Muscle of leg (tissue), 11 donors: ENCODE results near the gene MYO10. TPM values are rescaled to one million over a fixed set of nuclear protein-coding genes. Genes with fewer than 3 reads are reported as not detected.
A peak's percentile ranks its signal among the peaks of the same experiment; 100 is the strongest.

Source experiments
- DNase-seq: peaks from one replicate; pipeline ENCODE4 v3.0.0; 2013
- H3K27ac ChIP-seq: one replicate; pipeline ENCODE4 v1.5.1; 2013; ENCODE audit warnings: mild to moderate bottlenecking, low read length, control low read depth
- H3K27me3 ChIP-seq: one replicate; pipeline ENCODE4 v1.6.1; 2013; ENCODE audit warnings: low read length; ENCODE audit not compliant: control insufficient read depth, insufficient read depth
- H3K36me3 ChIP-seq: one replicate; pipeline ENCODE4 v1.6.1; 2013; ENCODE audit warnings: low read length; ENCODE audit not compliant: control insufficient read depth, insufficient read depth
- H3K4me1 ChIP-seq: one replicate; pipeline ENCODE4 v1.6.1; 2013; ENCODE audit warnings: low read length; ENCODE audit not compliant: control insufficient read depth, insufficient read depth
- H3K4me3 ChIP-seq: one replicate; pipeline ENCODE4 v1.5.1; 2013; ENCODE audit warnings: low read length, control low read depth
- H3K9me3 ChIP-seq: replicated peaks from 2 replicates; pipeline ENCODE4 v1.6.1; 2013; ENCODE audit warnings: low read depth, low read length; ENCODE audit not compliant: control insufficient read depth
- WGBS: methylation state at CpG from one replicate; pipeline ENCODE4 v1.1.5; 2013; ENCODE audit warnings: missing lambda C conversion rate; ENCODE audit not compliant: insufficient coverage; 5-methylcytosine and 5-hydroxymethylcytosine counted together
- polyA plus RNA-seq, 8 donors: library from polyadenylated mRNA; unstranded; fragments of 120-200 nt; gene quantifications; one replicate each; pipeline versions ENCODE4 v1.2.1 to v1.2.3, GENCODE V29; 2013; ENCODE audit warnings: inconsistent platforms in 1 of 8, low replicate concordance in 1 of 8; ENCODE audit not compliant: insufficient read length in 8 of 8, insufficient read depth in 1 of 8
- total RNA-seq: library from RNA; stranded (reverse); fragments of 120-200 nt; gene quantifications from one replicate; pipeline ENCODE4 v1.2.4, GENCODE V29; 2013

Gene MYO10
- total and polyA plus RNA-seq, 9 donors: 16.6 to 35.4 (median 30.0) TPM

DNA sequence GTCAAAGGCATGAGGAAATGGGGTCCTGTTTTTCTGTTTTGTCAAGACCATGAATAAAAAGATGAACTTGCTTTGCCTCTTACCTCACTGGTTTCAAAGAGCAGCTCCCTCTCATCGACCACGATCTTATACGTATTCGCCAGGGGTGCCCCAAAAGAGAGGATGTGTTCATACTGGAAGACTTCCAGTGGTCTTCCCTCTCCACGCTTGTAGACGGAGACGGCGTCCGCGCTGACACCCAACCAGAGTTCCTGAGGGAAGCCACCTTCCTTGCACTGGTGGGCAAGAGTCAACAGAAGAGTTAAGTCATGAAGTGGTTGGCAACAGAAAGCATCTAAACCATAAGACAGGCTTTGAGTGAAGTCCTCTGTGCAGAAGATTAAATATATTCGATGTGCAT, 267.9 kb downstream of the MYO10 start:
- Histone ChIP-seq H3K27me3 (no peaks in the 10 kb centered on the region), H3K36me3 (peaks cover 47% of the 10 kb centered on the region), H3K9me3 (no peaks in the 10 kb centered on the region), H3K27ac (no peak overlapping the region), H3K4me3 (no peak overlapping the region), H3K4me1 (peaks cover 19% of the 10 kb centered on the region)
- 100% methylated on average over 5 of the region's 11 CpGs for WGBS
- DNase-seq: no peak

- DNase-seq: peak; percentile 53
- no peaks in the 10 kb centered on the region for H3K9me3 ChIP-seq
- H3K4me3 ChIP-seq: no peak overlapping the region
- WGBS: 46% methylated on average over 9 of the region's 11 CpGs
- peaks cover 39% of the 10 kb centered on the region for H3K36me3 ChIP-seq
- no peak overlapping the region for H3K27ac ChIP-seq
- no peaks in the 10 kb centered on the region for H3K27me3 ChIP-seq
- peaks cover 19% of the 10 kb centered on the region for H3K4me1 ChIP-seq
Measured at GRCh38 chr5:16666883-16667398, 269.1 kb downstream of the MYO10 start.

DNA sequence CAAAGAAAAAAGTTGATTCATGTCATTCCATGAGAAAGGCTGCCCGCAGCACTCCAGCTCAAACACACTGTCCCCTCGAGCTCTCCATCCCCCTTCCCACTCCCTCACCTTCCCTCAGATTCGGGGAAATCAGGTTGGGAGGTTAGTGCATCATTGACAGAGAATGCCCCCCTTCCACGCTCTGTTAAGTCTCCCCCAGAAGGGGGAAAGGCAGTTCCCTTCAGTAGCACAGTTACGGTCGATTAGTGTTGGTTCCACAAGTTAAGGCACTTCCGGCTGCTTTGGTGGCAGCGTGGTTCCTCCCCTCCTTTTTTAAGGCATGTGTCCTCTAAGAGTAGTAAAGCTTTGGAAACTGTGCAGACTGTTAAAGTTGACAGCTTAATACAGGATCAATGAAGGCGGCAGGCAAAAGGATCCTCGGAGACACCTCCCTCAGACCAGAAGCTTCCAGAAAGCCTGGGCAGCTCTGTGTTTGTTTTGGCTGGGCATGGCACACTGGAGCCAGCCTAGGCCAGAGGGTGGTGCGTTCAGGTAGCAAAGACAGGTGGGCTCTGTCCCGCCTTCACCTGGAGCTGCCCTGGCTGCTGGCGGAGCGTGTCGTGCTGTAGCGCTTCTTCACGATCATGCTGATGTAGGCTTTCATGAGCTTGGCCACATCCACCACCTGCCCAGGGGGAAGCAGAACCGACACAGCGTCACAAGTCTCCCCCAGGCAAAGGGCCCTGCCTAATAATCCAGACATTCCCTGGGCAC, 269.8 kb downstream of the MYO10 start:
- Histone ChIP-seq H3K27me3 (no peaks in the 10 kb centered on the region), H3K9me3 (no peaks in the 10 kb centered on the region), H3K4me3 (no peak overlapping the region), H3K4me1 (peaks cover 19% of the 10 kb centered on the region), H3K36me3 (peaks cover 32% of the 10 kb centered on the region), H3K27ac (no peak overlapping the region)
- 86% methylated on average over 11 of the region's 19 CpGs for WGBS
- DNase-seq: no peak

DNA sequence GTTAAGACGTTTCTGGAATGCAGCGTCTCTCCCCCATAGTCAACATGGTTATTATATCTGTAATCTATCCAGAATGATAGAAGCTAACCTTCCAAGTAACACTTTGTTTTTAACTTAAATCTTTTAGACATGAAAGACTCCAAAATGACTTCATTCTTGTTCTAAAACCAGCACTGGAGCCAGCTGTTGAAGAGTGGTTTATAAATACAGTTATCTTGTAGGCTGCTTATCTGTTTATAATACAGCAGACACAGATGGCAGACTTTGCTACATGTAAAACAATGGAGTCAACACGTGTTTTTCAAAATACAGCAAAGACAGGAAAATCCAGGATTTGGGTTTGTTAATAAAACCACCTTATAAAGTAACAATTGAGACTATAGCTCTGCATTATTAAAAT, 270.5 kb downstream of the MYO10 start:
- no peak overlapping the region for H3K27ac ChIP-seq
- H3K4me1 ChIP-seq: peaks cover 19% of the 10 kb centered on the region
- no peak overlapping the region for H3K4me3 ChIP-seq
- H3K9me3 ChIP-seq: no peaks in the 10 kb centered on the region
- DNase-seq: no peak
- H3K27me3 ChIP-seq: no peaks in the 10 kb centered on the region
- H3K36me3 ChIP-seq: peaks cover 26% of the 10 kb centered on the region
- WGBS: no CpG with 5 or more reads among the region's 3 CpGs

- Histone ChIP-seq H3K27ac (no peak overlapping the region), H3K27me3 (no peaks in the 10 kb centered on the region), H3K4me1 (peaks cover 19% of the 10 kb centered on the region), H3K9me3 (no peaks in the 10 kb centered on the region), H3K4me3 (no peak overlapping the region), H3K36me3 (peaks cover 22% of the 10 kb centered on the region)
- no peak for DNase-seq
- WGBS: 100% methylated on average over 4 of the region's 5 CpGs
Measured at GRCh38 chr5:16664368-16664767, 271.7 kb downstream of the MYO10 start.

DNA sequence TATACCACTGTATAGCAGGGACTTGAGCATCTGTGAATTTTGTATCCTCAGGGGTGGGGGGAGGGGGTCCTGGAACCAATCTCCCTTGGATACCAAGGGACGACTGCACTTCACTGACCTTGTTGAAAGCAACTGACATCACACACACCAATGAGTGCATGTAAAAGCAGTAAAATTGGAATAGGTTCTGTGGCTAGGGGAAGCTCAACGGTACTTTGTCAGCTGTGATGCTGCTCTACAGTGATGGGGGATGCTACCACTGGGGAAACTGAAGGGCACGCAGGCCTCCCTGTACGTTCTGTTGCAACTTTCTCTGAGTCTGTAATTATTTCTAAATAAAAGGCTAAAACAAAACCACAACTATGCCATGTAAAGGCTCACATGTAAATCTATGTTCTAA, 272.2 kb downstream of the MYO10 start:
- WGBS: 20% methylated on average over 1 of the region's 4 CpGs
- DNase-seq: no peak
- H3K36me3 ChIP-seq: peaks cover 22% of the 10 kb centered on the region
- peaks cover 19% of the 10 kb centered on the region for H3K4me1 ChIP-seq
- H3K9me3 ChIP-seq: no peaks in the 10 kb centered on the region
- no peak overlapping the region for H3K4me3 ChIP-seq
- no peak overlapping the region for H3K27ac ChIP-seq
- H3K27me3 ChIP-seq: no peaks in the 10 kb centered on the region

DNA sequence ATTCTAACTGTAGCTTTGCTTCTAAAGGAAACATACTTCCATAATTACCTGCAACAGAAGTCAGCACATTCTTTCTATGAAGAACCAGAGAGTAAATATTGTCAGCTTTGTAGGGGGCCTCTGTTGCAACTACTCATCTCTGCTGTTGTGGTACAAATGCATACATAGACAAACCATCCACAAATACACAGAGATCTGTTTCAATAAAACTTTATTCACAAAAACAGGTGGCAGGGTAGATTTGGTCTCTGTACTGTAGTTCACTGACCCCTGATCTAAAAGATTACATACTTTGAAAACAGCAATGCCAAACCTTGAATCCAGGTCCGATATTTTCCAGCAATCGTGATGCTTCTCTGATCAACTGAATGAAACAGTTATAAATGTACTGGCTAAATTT, 274.4 kb downstream of the MYO10 start:
- Histone ChIP-seq H3K9me3 (no peaks in the 10 kb centered on the region), H3K27ac (no peak overlapping the region), H3K36me3 (peaks cover 6% of the 10 kb centered on the region), H3K27me3 (no peaks in the 10 kb centered on the region), H3K4me1 (peaks cover 7% of the 10 kb centered on the region), H3K4me3 (no peak overlapping the region)
- DNase-seq: no peak
- no CpG with 5 or more reads among the region's 2 CpGs for WGBS

DNA sequence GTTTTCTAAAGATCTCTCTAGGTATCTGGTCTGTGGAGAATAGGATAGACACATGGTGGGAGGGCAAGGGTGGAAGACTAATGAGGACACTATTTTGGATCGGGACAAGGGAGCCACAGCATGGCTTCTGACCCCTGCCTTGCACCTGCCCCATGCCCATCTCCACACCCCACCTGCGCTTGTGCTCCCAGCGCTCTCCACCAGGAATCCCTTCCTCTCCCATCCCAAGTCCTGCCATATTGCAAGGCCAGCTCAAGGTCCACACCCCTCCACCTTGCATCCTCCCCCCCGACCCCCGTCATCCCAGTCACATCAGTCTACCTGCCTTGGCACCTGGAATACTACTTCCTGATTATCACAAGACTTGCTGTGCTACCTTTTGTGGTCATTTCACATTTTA, 275.1 kb downstream of the MYO10 start:
- Histone ChIP-seq H3K4me1 (no peaks in the 10 kb centered on the region), H3K27me3 (no peaks in the 10 kb centered on the region), H3K27ac (no peak overlapping the region), H3K9me3 (no peaks in the 10 kb centered on the region), H3K36me3 (peaks cover under 1% of the 10 kb centered on the region), H3K4me3 (no peak overlapping the region)
- WGBS: 84% methylated on average over 4 of the region's 5 CpGs
- DNase-seq: no peak

GRCh38 chr5:16659536-16659935, 276.6 kb downstream of the MYO10 start:
- no peak for DNase-seq
- Histone ChIP-seq H3K27me3 (no peaks in the 10 kb centered on the region), H3K4me1 (no peaks in the 10 kb centered on the region), H3K4me3 (no peak overlapping the region), H3K9me3 (no peaks in the 10 kb centered on the region), H3K27ac (no peak overlapping the region), H3K36me3 (no peaks in the 10 kb centered on the region)
- no CpG with 5 or more reads among the region's 1 CpG for WGBS

DNA sequence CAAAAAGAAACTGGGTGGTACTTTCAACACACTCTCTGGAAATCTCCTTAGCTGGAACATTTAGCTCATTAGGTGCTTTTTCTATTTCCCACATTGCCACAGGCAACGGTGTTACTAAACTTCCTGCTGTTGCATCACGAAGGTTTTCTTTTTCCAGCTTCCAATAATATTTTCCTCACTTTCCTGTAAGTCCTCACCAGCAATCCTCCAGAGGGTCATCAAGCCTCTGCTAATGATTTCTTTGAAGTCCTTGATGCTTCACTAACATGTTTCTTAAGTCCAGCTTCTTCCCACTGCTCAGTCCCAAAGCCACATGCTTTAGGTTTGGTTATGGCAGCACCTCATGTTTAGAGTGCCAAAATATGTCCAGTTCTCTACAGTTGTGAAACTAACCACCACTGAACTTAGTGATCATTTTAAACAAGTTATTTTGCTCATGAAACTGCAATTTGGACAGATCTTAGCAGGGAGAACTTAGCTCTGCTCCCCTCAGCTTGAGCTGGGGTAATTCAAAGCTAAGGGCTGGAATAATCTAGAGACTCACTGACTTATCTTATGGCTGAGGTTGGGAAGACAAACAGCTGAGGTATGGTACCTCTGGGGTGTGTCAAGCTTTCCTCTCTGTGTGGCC, 279.4 kb downstream of the MYO10 start:
- Histone ChIP-seq H3K4me3 (no peak overlapping the region), H3K9me3 (no peaks in the 10 kb centered on the region), H3K27ac (no peak overlapping the region), H3K4me1 (no peaks in the 10 kb centered on the region), H3K27me3 (no peaks in the 10 kb centered on the region), H3K36me3 (no peaks in the 10 kb centered on the region)
- 17% methylated on average over 2 of the region's 2 CpGs for WGBS
- DNase-seq: peak; percentile 75
